ENCODE measurements around the gene SMARCC2. TPM values are rescaled to one million over a fixed set of nuclear protein-coding genes. Genes with fewer than 3 reads are reported as not detected.

The SMARCC2 gene
- total RNA-seq, 1 donor from 2014 or later = 136 TPM

DNA sequence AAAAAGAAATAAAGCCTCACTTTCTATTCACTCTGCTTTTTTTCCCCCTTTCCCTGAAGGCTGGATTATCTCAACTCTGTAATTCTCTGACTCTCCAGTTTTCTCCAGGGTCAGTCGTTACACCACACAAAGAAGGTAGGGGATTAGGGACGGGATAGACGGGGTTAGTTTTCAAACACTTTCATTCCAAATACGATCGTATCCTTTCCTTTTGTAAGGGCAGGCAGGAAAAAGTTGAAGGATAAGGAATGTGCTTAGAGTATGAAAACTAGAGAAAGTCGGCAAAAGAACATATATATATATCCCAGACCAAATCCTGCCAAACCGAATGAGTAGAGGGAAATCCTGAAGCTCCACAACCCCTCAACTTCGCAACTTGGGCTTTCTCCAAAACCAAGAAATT is 61.8 kb downstream of the SMARCC2 start:
- no peaks in the 10 kb centered on the region for H3K27me3 Mint-ChIP-seq
- ChIA-PET CTCF (interaction anchor here (1.1 to 6.0 kb wide), 6 partner anchors 9 to 336 kb away, joined by 3 to 59 read pairs (median 6); partner anchors contain the start of genes RNF41, SMARCC2 and ZC3H10), POLR2A (interaction anchor here (0.5 to 6.3 kb wide), 31 partner anchors 10 to 1837 kb away, joined by 3 to 104 read pairs (median 4); partner anchors contain the start of genes ANKRD52, CNPY2, CS and IL23A)
- peak overlapping the region; percentile 98 for H3K27ac Mint-ChIP-seq
- no peaks in the 10 kb centered on the region for H3K9me3 Mint-ChIP-seq
- no peak for ATAC-seq (ENCODE audit: low read depth)
- peaks cover 67% of the 10 kb centered on the region for H3K4me1 Mint-ChIP-seq
- no peak for TF ChIP-seq CTCF (IDR thresholded peaks at IDR 0.05)
- peak overlapping the region; percentile 97 for H3K4me3 Mint-ChIP-seq
- intact Hi-C loops (cut with micrococcal nuclease) = loop anchor here (10.0 kb wide), 1 partner anchor 467 kb away; no protein-coding TSS in a partner anchor
- peaks cover 46% of the 10 kb centered on the region for H3K36me3 Mint-ChIP-seq (ENCODE audit: low read depth)
- no peak for DNase-seq

DNA sequence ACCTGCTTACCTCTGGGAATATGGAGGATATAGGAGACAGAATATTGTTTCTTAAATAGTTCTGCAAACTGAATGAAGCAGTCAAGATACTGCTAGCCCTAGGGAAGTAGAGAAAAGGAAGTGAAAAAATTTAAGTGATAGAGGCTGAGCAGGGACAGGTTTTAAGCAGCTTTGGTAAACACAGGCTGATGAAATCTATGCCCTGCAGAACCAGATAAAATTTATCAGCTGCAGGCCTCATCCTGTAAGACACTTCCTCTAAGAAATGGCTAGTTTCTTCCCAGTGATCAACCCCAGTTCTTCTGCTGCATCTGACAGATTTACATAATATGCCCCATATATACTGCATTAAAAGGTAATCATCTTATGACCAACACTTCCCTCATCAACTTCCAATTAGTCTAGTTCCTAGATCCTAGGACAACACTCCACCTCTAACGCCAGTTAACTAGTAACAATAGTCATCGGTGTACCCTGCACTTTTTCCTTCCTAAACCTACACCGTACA is 62.5 kb downstream of the SMARCC2 start:
- peak; percentile 12 for ATAC-seq (ENCODE audit: low read depth)
- no peaks in the 10 kb centered on the region for H3K9me3 Mint-ChIP-seq
- TF ChIP-seq CTCF (IDR thresholded peaks at IDR 0.05) = no peak
- ChIA-PET CTCF (interaction anchor here (0.7 to 6.0 kb wide), 11 partner anchors 8 to 337 kb away, joined by 3 to 59 read pairs (median 5); partner anchors contain the start of genes MYL6, MYL6B, SMARCC2 and ZC3H10), POLR2A (interaction anchor here (0.6 to 6.3 kb wide), 17 partner anchors 10 to 297 kb away, joined by 3 to 104 read pairs (median 7); partner anchors contain the start of genes CS, DNAJC14, MYL6 and MYL6B)
- no peaks in the 10 kb centered on the region for H3K27me3 Mint-ChIP-seq
- intact Hi-C loops (cut with micrococcal nuclease) = loop anchor here (1.0 to 10.0 kb wide), 8 partner anchors 8 to 985 kb away; partner anchors contain the start of genes CS, MYL6, NABP2 and SMARCC2
- peak overlapping the region; percentile 98 for H3K27ac Mint-ChIP-seq
- H3K4me3 Mint-ChIP-seq = peak overlapping the region; percentile 97
- peaks cover 60% of the 10 kb centered on the region for H3K4me1 Mint-ChIP-seq
- no peak for DNase-seq
- peaks cover 44% of the 10 kb centered on the region for H3K36me3 Mint-ChIP-seq (ENCODE audit: low read depth)

DNA sequence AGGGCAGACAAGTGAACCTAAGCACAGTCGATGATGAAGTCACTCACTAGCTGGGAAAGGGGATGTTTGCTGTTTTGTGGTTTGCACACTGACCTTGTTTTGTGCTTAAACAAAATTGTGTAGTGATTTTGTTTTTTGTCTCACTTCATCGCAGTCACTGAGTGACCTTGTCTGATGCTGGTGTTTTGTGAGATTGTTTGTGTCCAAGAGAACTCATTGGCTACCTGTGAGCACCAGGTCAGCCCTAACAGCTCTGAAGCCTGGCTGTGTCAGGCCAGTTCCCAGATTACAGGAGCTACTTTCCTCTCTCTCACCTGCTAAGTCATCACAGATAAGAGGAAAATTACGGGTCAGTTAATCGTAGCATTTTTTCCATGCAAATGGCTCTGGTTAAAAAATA is 65.2 kb downstream of the SMARCC2 start:
- TF ChIP-seq CTCF (IDR thresholded peaks at IDR 0.05) = no peak
- ATAC-seq (ENCODE audit: low read depth) (no peak), DNase-seq (no peak)
- Mint-ChIP-seq H3K36me3 (ENCODE audit: low read depth) (peaks cover 47% of the 10 kb centered on the region), H3K4me3 (no peak overlapping the region), H3K27ac (peak overlapping the region; percentile 50), H3K27me3 (no peaks in the 10 kb centered on the region), H3K9me3 (no peaks in the 10 kb centered on the region), H3K4me1 (peaks cover 46% of the 10 kb centered on the region)
- CTCF ChIA-PET = interaction anchor here (1.3 to 6.0 kb wide), 4 partner anchors 65 to 340 kb away, joined by 3 to 59 read pairs (median 4); partner anchors contain the start of genes ANKRD52 and SMARCC2
- POLR2A ChIA-PET = interaction anchor here (0.6 to 6.3 kb wide), 6 partner anchors 7 to 65 kb away, joined by 3 to 104 read pairs (median 4); partner anchors contain the start of genes MYL6B, PA2G4, RPL41 and SMARCC2
- intact Hi-C loops (cut with micrococcal nuclease) = loop anchor here (10.0 kb wide), 1 partner anchor 471 kb away; no protein-coding TSS in a partner anchor

DNA sequence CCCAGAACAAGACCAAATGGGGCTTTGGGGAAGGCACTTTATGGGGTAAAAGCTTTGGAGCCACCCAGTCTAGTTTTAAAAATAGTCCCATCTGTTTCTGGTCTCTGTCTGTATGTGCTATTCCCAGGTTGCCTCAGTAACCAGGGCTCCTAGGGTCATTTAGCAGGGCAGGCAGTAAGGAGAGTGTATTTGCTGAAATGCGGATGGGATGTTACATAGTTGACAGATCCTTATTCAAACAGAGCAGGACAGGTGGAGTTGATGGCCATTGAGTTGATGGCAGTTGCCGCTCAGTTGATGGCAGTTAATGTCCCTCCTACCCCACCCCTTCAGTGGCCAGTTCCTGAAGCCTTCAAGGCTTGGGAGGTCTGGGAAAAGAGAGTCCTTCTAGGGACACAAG is 66.6 kb downstream of the SMARCC2 start:
- CTCF ChIA-PET = interaction anchor here (0.5 to 1.9 kb wide), 3 partner anchors 39 to 135 kb away, joined by 3 to 5 read pairs (median 4); partner anchors contain the start of genes ANKRD52 and SMARCC2

More for the DNA sequence above, 66.6 kb downstream of the SMARCC2 start:
- POLR2A ChIA-PET = interaction anchor here (0.6 to 0.9 kb wide), 3 partner anchors 29 to 481 kb away, joined by 3 to 5 read pairs (median 4); no protein-coding TSS in a partner anchor
- intact Hi-C loops (cut with micrococcal nuclease) = loop anchor here (10.0 kb wide), 1 partner anchor 472 kb away; no protein-coding TSS in a partner anchor
- Mint-ChIP-seq H3K27me3 (no peaks in the 10 kb centered on the region), H3K36me3 (ENCODE audit: low read depth) (peaks cover 44% of the 10 kb centered on the region), H3K4me3 (no peak overlapping the region), H3K9me3 (no peaks in the 10 kb centered on the region), H3K27ac (no peak overlapping the region), H3K4me1 (peaks cover 53% of the 10 kb centered on the region)
- no peak for DNase-seq
- TF ChIP-seq CTCF (IDR thresholded peaks at IDR 0.05) = no peak
- ATAC-seq (ENCODE audit: low read depth) = no peak
